Epithelial cell of proximal tubule (primary cell): Measurements from ENCODE around the gene TENM3. TPM values are rescaled to one million over a fixed set of nuclear protein-coding genes. Genes with fewer than 3 reads are reported as not detected.

Experiments used
- DNase-seq: peaks from one replicate; pipeline ENCODE4 v3.0.0-alpha.2; 2011; ENCODE audit warnings: low read depth
- H3K4me3 ChIP-seq: 2 replicates; pipeline ENCODE4 v1.5.1; 2011; ENCODE audit warnings: low read depth, mild to moderate bottlenecking, low read length
- total RNA-seq: library from RNA; depleted of rRNA; stranded (reverse); fragments of >200 nt; gene quantifications from 2 replicates; pipeline ENCODE4 v1.2.3, GENCODE V29; 2015
- TF ChIP-seq, protein P1 (sequence below): conservative IDR thresholded peaks from 2 replicates; pipeline ENCODE4 v1.5.1; 2012; ENCODE audit warnings: low read depth, mild to moderate bottlenecking, low read length

Gene TENM3
- total RNA-seq, 1 donor from 2014 or later: 2.4 TPM

DNA sequence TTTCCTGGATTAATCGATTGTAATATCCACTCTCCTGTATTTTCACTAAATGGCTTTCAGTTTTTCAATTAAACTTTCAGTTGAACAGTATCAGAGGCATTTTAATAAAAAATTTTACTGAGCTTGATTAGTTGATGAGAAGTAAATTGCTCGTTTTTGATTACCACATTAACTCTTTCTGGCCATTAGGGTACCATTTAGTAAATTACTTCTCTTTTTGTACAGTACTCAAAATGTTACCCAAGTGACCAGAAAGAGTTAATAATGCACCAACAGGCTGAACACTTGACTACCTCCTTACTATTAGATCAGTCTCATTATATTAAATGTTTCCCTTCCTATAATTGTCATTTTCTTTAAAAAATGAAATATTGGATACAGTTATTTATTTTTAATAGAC is 289.2 kb downstream of the TENM3 start:
- TF ChIP-seq, protein P1, sequence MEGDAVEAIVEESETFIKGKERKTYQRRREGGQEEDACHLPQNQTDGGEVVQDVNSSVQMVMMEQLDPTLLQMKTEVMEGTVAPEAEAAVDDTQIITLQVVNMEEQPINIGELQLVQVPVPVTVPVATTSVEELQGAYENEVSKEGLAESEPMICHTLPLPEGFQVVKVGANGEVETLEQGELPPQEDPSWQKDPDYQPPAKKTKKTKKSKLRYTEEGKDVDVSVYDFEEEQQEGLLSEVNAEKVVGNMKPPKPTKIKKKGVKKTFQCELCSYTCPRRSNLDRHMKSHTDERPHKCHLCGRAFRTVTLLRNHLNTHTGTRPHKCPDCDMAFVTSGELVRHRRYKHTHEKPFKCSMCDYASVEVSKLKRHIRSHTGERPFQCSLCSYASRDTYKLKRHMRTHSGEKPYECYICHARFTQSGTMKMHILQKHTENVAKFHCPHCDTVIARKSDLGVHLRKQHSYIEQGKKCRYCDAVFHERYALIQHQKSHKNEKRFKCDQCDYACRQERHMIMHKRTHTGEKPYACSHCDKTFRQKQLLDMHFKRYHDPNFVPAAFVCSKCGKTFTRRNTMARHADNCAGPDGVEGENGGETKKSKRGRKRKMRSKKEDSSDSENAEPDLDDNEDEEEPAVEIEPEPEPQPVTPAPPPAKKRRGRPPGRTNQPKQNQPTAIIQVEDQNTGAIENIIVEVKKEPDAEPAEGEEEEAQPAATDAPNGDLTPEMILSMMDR: no peak
- DNase-seq: no peak
- H3K4me3 ChIP-seq: no peak overlapping the region

DNA sequence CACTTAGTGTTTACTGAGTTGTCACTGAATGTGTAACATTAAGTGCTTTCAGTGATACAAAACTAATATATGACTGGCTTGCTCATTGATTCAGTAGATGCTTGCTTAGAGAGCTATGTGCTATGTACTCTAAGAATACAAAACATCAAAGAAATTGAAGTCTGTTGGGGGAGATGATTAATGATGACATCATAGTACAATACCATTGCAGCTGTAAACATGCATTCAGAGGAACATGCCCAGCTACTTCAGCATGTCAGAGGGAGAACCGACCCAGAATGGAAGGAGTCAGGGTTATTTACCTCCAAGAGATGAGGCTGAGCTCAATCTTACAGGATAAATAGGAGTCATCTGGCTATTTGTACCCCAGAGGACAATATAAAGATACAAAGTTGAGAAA is 290.8 kb downstream of the TENM3 start:
- H3K4me3 ChIP-seq: no peak overlapping the region
- TF ChIP-seq, protein P1: no peak
- no peak for DNase-seq

DNA sequence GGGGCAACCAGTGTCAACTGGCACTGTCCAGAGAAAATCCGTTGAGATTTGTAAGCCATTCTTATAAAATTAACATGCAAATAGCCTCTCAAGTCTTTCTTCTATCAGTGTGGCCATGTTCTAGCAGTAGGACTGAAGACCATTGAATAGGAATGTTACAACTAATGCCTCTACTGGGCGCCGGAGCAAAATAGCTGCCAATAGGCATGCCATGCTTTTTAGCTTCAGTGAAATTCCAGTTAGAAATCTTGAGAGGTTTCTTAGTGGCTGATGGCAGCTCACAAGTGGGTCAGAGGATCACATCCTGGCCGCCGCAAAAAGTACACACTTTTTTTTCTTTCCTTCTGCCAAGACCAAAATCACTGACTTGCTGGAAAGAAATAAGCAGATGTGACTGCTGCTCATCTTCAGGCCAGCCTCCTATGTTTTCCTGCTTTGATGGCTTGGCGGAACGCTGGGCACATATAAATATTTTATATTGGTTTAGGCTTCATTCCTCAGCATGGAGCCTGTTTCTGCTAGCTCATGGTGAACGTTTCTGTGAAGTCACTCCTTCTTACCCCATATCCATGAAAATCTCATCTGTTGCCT is 293.1 kb downstream of the TENM3 start:
- TF ChIP-seq, protein P1: no peak
- DNase-seq: no peak
- no peak overlapping the region for H3K4me3 ChIP-seq

DNA sequence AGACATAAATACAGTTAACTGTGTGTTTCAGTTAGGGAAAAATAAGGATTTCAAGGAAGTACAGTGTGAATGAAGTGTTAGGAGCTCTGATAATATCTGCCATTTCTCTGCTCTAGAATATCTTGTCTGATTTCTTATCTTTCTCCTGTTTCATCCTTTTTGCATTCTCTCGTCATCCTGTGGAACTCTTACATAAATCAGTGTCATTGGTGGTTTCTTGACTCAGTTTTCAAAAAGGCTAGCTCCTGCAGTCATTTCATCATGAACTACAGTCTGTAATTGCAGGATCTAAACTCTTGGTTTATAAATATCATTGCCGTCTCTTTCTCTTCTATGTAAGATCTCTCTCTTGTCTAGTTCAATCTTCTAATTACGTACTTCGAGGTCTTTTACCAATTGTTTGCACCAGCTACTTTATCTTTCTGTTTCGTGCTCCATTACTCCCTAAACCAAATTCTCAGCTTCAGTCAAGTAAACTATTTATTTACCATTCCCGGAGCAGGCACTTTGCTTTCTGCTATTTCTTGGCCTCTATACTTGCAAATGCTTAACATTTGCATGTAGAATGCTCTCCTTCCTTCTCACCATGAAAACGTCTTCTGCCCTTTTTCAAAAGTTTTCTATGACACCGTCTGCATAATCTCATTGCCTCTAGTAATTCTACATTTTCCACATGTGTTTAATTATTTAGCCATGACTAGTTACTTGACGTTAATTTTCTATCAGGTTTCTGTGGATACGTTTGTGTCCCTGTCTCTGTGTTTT is 294.0 kb downstream of the TENM3 start:
- TF ChIP-seq, protein P1: no peak
- DNase-seq: no peak
- peak overlapping the region; percentile 23 for H3K4me3 ChIP-seq

DNA sequence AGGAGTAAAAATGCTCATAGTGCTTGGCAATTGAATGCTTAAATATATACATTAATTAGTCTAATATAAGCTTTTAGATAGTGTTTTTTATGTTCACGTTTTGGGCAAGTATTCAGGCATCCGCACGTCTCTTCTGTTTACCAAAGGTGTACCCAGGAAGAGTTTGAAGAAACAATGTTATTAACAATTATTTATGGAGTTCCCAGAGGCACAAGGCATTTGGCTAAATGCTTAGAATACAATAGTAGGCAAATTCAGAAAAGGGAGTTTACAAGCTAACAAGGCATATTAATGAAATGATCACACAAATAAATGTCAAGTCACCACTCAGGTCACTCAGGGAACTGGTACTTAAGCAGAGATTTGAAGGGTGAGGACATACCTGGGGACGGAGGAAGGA is 294.8 kb downstream of the TENM3 start:
- DNase-seq: no peak
- TF ChIP-seq, protein P1: no peak
- no peak overlapping the region for H3K4me3 ChIP-seq

DNA sequence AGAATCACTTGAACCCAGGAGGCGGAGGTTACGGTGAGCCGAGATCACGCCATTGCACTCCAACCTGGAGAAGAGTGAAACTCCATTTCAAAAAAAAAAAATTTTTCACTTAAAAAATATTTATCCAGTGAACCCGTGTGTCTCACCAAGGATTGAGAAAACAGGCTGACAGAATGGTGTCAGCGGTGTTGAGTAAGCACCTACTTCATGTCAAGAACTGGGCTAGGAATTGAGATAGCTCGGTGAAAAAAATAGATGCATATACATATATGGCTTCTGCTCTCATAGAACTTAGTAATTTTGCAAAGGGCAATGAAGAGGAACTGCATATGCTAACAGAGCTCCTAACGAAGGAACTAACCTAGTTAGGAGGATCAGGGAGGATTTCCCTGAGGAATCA is 297.3 kb downstream of the TENM3 start:
- TF ChIP-seq, protein P1: no peak
- H3K4me3 ChIP-seq: no peak overlapping the region
- DNase-seq: no peak

DNA sequence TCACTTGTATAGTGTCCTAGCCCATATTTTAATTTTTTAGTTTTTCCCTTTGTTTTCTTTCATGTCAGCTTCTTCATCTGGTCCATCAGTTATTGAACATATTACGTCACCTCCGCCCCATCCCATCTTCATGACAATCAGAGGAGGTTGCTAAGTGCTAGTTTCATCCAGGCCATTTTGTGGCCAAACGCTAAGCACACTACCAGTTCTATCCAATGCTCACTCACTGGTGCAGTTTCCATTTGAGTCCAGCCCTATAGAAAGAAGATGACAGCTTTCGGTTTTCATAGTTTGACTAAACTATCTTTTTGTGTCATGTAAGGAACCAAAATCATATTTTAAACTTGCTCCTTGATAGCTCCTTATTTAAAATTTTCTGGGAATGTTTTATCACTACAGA is 304.2 kb downstream of the TENM3 start:
- H3K4me3 ChIP-seq: no peak overlapping the region
- DNase-seq: no peak
- TF ChIP-seq, protein P1: no peak
